SK-N-SH (cell line): ENCODE measurements around the gene RAB3D. TPM values are rescaled to one million over a fixed set of nuclear protein-coding genes. Genes with fewer than 3 reads are reported as not detected.

Source experiments
- CTCF ChIA-PET: fragments of 300-600, 350-600 bp; formaldehyde crosslinking; extraction: SDS; loops from one replicate; lab custom pipeline; 2021; lab: Yijun Ruan, JAX
- POLR2A ChIA-PET: fragments of 350-600 bp; sonication (Branson Sonifier 250); formaldehyde crosslinking; extraction: SDS; loops from one replicate; lab custom pipeline; 2020; ENCODE audit warnings: antibody characterized with exemption, inconsistent platforms; lab: Yijun Ruan, JAX
- DNase-seq: peaks from one replicate; pipeline ENCODE4 v3.0.0; 2012
- H2AFZ ChIP-seq: fragments of 200-600 bp; sonication (generic); 2 replicates; pipeline ENCODE4 v1.8.1; 2016; ENCODE audit warnings: antibody characterized with exemption, mild to moderate bottlenecking, low read depth
- H3F3A ChIP-seq: fragments of 200-600 bp; sonication (generic); replicated peaks from 2 replicates; pipeline ENCODE3; 2016; ENCODE audit warnings: antibody characterized with exemption, mild to moderate bottlenecking; ENCODE audit not compliant: insufficient read depth
- H3K27ac ChIP-seq, 2 experiments: fragments of 200-500 bp in 1 of 2; fragments of 200-600 bp in 1 of 2; sonication (Bioruptor generic) in 1 of 2; sonication (generic), shearing (Covaris generic) in 1 of 2; 2 replicates each; pipeline versions ENCODE4 v1.5.1 to v1.6.1; 2014 to 2016; ENCODE audit warnings: low read depth in 2 of 2, inconsistent platforms in 1 of 2, low read length in 1 of 2, mild to moderate bottlenecking in 1 of 2, mixed read lengths in 1 of 2
- H3K27me3 ChIP-seq: fragments of 200-600 bp; sonication (generic), shearing (Covaris generic); 2 replicates; pipeline ENCODE4 v1.6.1; 2016; ENCODE audit warnings: mixed run types; ENCODE audit not compliant: insufficient read depth
- H3K36me3 ChIP-seq, 2 experiments: fragments of 200-500 bp in 1 of 2; fragments of 200-600 bp in 1 of 2; sonication (Bioruptor generic) in 1 of 2; sonication (generic) in 1 of 2; replicated peaks in 1 of 2; 2 replicates each; pipeline versions ENCODE3 to v1.5.1; 2014 to 2016; ENCODE audit warnings: low read length in 1 of 2, mild to moderate bottlenecking in 1 of 2; ENCODE audit not compliant: insufficient read depth in 2 of 2, control insufficient read depth in 1 of 2
- H3K4me1 ChIP-seq, 2 experiments: fragments of 200-500 bp in 1 of 2; fragments of 200-600 bp in 1 of 2; sonication (Bioruptor generic) in 1 of 2; sonication (generic), shearing (Covaris generic) in 1 of 2; 2 replicates each; pipeline versions ENCODE4 v1.5.1 to v1.6.1; 2014 to 2016; ENCODE audit warnings: low read depth in 1 of 2, low read length in 1 of 2, mixed run types in 1 of 2; ENCODE audit not compliant: insufficient read depth in 2 of 2, control insufficient read depth in 1 of 2
- H3K4me2 ChIP-seq: fragments of 200-600 bp; sonication (generic), shearing (Covaris generic); 2 replicates; pipeline ENCODE4 v1.6.1; 2017; ENCODE audit warnings: mixed run types
- H3K4me3 ChIP-seq, 2 experiments: fragments of 200-500 bp in 1 of 2; fragments of 200-600 bp in 1 of 2; sonication (Bioruptor generic) in 1 of 2; sonication (generic), shearing (Covaris generic) in 1 of 2; 2 replicates each; pipeline versions ENCODE4 v1.5.1 to v1.8.1; 2014 to 2016; ENCODE audit warnings: low read depth in 2 of 2, inconsistent platforms in 1 of 2, low read length in 1 of 2, mild to moderate bottlenecking in 1 of 2, mixed read lengths in 1 of 2, moderate library complexity in 1 of 2
- H3K79me2 ChIP-seq: fragments of 200-600 bp; sonication (generic); 2 replicates; pipeline ENCODE4 v1.8.1; 2017; ENCODE audit warnings: mild to moderate bottlenecking; ENCODE audit not compliant: insufficient read depth
- H3K9ac ChIP-seq: fragments of 200-600 bp; sonication (generic); 2 replicates; pipeline ENCODE4 v1.6.1; 2017; ENCODE audit warnings: mixed run types
- H3K9me2 ChIP-seq: fragments of 200-600 bp; sonication (generic); 2 replicates; pipeline ENCODE4 v1.6.1; 2017; ENCODE audit warnings: mixed run types
- H3K9me3 ChIP-seq: fragments of 200-600 bp; sonication (generic); 2 replicates; pipeline ENCODE4 v1.6.1; 2017; ENCODE audit warnings: mixed run types, mild to moderate bottlenecking, moderate library complexity
- H4K20me1 ChIP-seq: fragments of 200-600 bp; sonication (generic); 2 replicates; pipeline ENCODE4 v1.6.1; 2017; ENCODE audit warnings: mild to moderate bottlenecking, mixed run types; ENCODE audit not compliant: insufficient read depth
- ELF1 ChIP-seq: IDR thresholded peaks from 2 replicates; pipeline ENCODE4 v1.4.0; 2012
- EP300 ChIP-seq, 2 experiments: IDR thresholded peaks; 2 replicates each; pipeline versions ENCODE4 v1.4.0 to v1.6.1; 2012; ENCODE audit warnings: borderline replicate concordance in 1 of 2, low read depth in 1 of 2, low read length in 1 of 2
- EZH2phosphoT487 ChIP-seq: fragments of 200-600 bp; sonication (generic); IDR thresholded peaks from 2 replicates; pipeline ENCODE4 v1.6.1; 2017; ENCODE audit warnings: low read depth, mixed run types, mild to moderate bottlenecking, antibody characterized with exemption, moderate library complexity, borderline replicate concordance
- GABPA ChIP-seq: IDR thresholded peaks from 2 replicates; pipeline ENCODE4 v1.4.0; 2012; ENCODE audit warnings: low read depth, mild to moderate bottlenecking
- MXI1 ChIP-seq: IDR thresholded peaks from 2 replicates; pipeline ENCODE4 v1.6.1; 2012; ENCODE audit warnings: mild to moderate bottlenecking, low read depth, low read length, improper control_type of control experiment
- NFIC ChIP-seq: IDR thresholded peaks from 2 replicates; pipeline ENCODE4 v1.4.0; 2012; ENCODE audit warnings: borderline replicate concordance
- NRF1 ChIP-seq: IDR thresholded peaks from 2 replicates; pipeline ENCODE4 v1.6.1; 2012; ENCODE audit warnings: low read depth, mild to moderate bottlenecking, low read length
- RCOR1 ChIP-seq: fragments of 150-350 bp; IDR thresholded peaks from 2 replicates; pipeline ENCODE4 v1.6.1; 2017; ENCODE audit warnings: antibody characterized with exemption, low read length
- SIN3A ChIP-seq: IDR thresholded peaks from 2 replicates; pipeline ENCODE4 v1.6.1; 2012; ENCODE audit warnings: low read depth, mild to moderate bottlenecking, low read length, moderate library complexity, borderline replicate concordance
- SMC3 ChIP-seq: IDR thresholded peaks from 2 replicates; pipeline ENCODE4 v1.6.1; 2012; ENCODE audit warnings: low read depth, low read length, improper control_type of control experiment
- TCF12 ChIP-seq: IDR thresholded peaks from 2 replicates; pipeline ENCODE4 v1.4.0; 2012
- WGBS: methylation state at CpG from one replicate; pipeline ENCODE4 v1.1.6; 2017; ENCODE audit warnings: low lambda C conversion rate; 5-methylcytosine and 5-hydroxymethylcytosine counted together
- polyA plus RNA-seq, 3 experiments: library from polyadenylated mRNA; depleted of rRNA; stranded (reverse); fragments of >200 nt; gene quantifications; 2 replicates each; pipeline ENCODE4 v1.2.3, GENCODE V29; 2012
- TF ChIP-seq, protein P1 (sequence below): fragments of 200-600 bp; sonication (generic); IDR thresholded peaks from 2 replicates; pipeline ENCODE4 v1.6.1; 2017; ENCODE audit warnings: antibody characterized with exemption, mild to moderate bottlenecking, moderate library complexity
- TF ChIP-seq, protein P2 (sequence below): IDR thresholded peaks from 2 replicates; pipeline ENCODE4 v1.4.0; 2012; ENCODE audit warnings: low read depth, borderline replicate concordance
- TF ChIP-seq, protein P3 (sequence below): IDR thresholded peaks from 2 replicates; pipeline ENCODE4 v1.4.0; 2012; ENCODE audit warnings: low read depth

The RAB3D gene
- polyA plus RNA-seq, 1 of the 3 experiments (the other 2 are of a cell fraction) = 27.0 TPM

DNA sequence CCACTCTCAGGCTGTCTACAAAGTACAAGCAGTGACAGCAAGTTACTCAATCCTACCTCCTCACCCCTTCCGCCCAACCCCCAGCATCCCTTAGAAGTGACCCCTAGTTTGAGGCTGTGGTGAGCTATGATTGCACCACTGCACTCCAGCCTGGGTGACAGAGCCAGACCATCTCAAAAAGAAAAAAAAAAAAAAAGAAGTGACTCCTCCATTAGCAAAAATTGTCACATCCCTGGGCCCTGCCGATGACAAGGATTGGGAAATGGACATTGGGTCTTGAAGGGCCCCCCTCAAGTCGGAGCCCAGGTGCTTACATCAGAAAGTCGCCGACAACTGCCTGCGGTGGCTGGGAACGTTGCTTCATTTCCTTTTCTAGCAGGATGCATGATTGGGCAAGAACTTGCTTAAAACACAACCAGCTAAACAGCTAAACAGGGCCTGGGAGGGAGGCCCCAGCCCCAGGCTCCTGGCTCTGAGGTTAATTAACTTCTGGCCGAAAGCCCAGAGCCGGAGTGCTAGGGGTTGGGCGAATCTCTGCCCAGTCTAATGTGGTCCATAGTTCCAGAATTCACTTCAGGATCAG, 15.3 kb downstream of the RAB3D start (continued):
- TF ChIP-seq EZH2phosphoT487 (no peak), NFIC (peak; percentile 85), GABPA (0 out of 2 replicates have a peak, but pooled peaks have one; percentile 28), TCF12 (peak; percentile 85), EP300 (IDR thresholded peaks at IDR 0.05; ENCODE audit: borderline replicate concordance in 1 of 2, low read depth in 1 of 2, low read length in 1 of 2) (peak; percentile 31 to 54; a peak in 3 of 4 replicates), NRF1 (no peak), RCOR1 (peak; percentile 57), SMC3 (peak; percentile 26), ELF1 (no peak), SIN3A (no peak)
- TF ChIP-seq, protein P1, sequence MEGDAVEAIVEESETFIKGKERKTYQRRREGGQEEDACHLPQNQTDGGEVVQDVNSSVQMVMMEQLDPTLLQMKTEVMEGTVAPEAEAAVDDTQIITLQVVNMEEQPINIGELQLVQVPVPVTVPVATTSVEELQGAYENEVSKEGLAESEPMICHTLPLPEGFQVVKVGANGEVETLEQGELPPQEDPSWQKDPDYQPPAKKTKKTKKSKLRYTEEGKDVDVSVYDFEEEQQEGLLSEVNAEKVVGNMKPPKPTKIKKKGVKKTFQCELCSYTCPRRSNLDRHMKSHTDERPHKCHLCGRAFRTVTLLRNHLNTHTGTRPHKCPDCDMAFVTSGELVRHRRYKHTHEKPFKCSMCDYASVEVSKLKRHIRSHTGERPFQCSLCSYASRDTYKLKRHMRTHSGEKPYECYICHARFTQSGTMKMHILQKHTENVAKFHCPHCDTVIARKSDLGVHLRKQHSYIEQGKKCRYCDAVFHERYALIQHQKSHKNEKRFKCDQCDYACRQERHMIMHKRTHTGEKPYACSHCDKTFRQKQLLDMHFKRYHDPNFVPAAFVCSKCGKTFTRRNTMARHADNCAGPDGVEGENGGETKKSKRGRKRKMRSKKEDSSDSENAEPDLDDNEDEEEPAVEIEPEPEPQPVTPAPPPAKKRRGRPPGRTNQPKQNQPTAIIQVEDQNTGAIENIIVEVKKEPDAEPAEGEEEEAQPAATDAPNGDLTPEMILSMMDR = no peak
- TF ChIP-seq, protein P2, sequence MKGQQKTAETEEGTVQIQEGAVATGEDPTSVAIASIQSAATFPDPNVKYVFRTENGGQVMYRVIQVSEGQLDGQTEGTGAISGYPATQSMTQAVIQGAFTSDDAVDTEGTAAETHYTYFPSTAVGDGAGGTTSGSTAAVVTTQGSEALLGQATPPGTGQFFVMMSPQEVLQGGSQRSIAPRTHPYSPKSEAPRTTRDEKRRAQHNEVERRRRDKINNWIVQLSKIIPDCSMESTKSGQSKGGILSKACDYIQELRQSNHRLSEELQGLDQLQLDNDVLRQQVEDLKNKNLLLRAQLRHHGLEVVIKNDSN = no peak
- TF ChIP-seq, protein P3, sequence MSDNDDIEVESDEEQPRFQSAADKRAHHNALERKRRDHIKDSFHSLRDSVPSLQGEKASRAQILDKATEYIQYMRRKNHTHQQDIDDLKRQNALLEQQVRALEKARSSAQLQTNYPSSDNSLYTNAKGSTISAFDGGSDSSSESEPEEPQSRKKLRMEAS = 0 out of 2 replicates have a peak, but pooled peaks have one; percentile 13

DNA sequence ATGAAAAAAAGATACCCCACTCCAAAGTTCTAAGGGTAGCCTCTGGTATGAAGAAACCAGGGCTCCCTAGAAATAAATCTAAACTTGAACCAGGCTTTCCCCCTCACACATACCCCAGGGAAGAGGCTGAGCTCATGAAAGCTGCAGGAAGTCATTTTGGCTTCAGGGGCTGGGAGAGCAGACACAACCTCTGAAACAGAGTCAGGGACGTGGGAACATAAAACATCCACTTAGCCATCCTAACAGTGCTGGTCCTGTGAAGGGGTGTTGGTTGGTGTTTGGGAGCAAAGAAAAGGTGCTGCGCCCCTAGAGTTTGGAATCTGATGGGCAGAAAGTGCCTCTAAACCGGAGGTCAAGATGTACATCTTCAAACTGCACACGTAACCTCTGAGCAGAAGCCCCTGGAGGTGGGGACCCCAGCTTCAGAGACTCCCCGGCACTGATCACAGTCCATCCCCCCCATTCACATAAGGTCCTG, 15.8 kb downstream of the RAB3D start:
- Histone ChIP-seq H3K27ac (peak overlapping the region; percentile 65 to 87; a peak in 3 of 4 replicates), H2AFZ (no peak overlapping the region)
- CTCF ChIA-PET = interaction anchor here (0.9 to 2.2 kb wide), 7 partner anchors 27 to 123 kb away, joined by 3 to 11 read pairs (median 4); partner anchors contain the start of gene TSPAN16

More for the DNA sequence above, 15.8 kb downstream of the RAB3D start:
- no peak overlapping the region for H3K9ac ChIP-seq
- H3K9me2 ChIP-seq = no peaks in the 10 kb centered on the region
- no peaks in the 10 kb centered on the region for H4K20me1 ChIP-seq
- peaks cover 13% of the 10 kb centered on the region for H3F3A ChIP-seq
- no peaks in the 10 kb centered on the region for H3K9me3 ChIP-seq
- no peak overlapping the region for H3K4me3 ChIP-seq
- TF ChIP-seq EZH2phosphoT487 (no peak), MXI1 (0 out of 2 replicates have a peak, but pooled peaks have one; percentile 2)
- H3K4me1 ChIP-seq = peaks cover 9 to 19% of the 10 kb centered on the region in 2 experiments
- 74% methylated on average over 5 of the region's 5 CpGs for WGBS
- DNase-seq = peak; percentile 37
- H3K36me3 ChIP-seq = peaks cover 0 to 5% of the 10 kb centered on the region in 2 experiments
- POLR2A ChIA-PET = interaction anchor here (1.3 to 2.5 kb wide), 2 partner anchors 15 to 51 kb away, joined by 3 to 17 read pairs; partner anchors contain the start of genes RAB3D and SWSAP1
- H3K79me2 ChIP-seq = no peaks in the 10 kb centered on the region
- no peaks in the 10 kb centered on the region for H3K27me3 ChIP-seq
- peak overlapping the region; percentile 66; the same call in 1 of the 2 replicates for H3K4me2 ChIP-seq
